Motor neuron (in vitro differentiated cells): ENCODE measurements around the gene ATP6V0E1. TPM values are rescaled to one million over a fixed set of nuclear protein-coding genes. Genes with fewer than 3 reads are reported as not detected.

Experiments
- ATAC-seq, 8 experiments: fragments of 200-7000 bp; cut with Tn5 transposase; replicated peaks in 6 of 8; 2 replicates each; pipeline ENCODE4 v1.8.0; 2021; ENCODE audit warnings: mild to moderate bottlenecking in 8 of 8, moderate library complexity in 8 of 8
- H3K27ac ChIP-seq, 2 donors: fragments of 250-450 bp; sonication (Bioruptor Pico); 2 replicates each; pipeline ENCODE4 v1.9.0; 2021; ENCODE audit warnings: antibody characterized with exemption in 2 of 2, mild to moderate bottlenecking in 2 of 2, moderate library complexity in 1 of 2
- H3K4me1 ChIP-seq, 2 donors: fragments of 250-450 bp; sonication (Bioruptor Pico); replicated peaks in 1 of 2; 2 replicates each; pipeline ENCODE4 v1.6.1; 2021; ENCODE audit warnings: antibody characterized with exemption in 2 of 2, mild to moderate bottlenecking in 2 of 2, moderate library complexity in 1 of 2
- H3K4me3 ChIP-seq, 5 donors: fragments of 250-450 bp; sonication (Bioruptor Pico); 2 replicates each; pipeline ENCODE4 v1.9.0; 2021; ENCODE audit warnings: antibody characterized with exemption in 5 of 5, mild to moderate bottlenecking in 5 of 5, moderate library complexity in 4 of 5
- WGBS, 10 experiments: fragments of 450-650 bp; shearing (Covaris generic); methylation state at CpG; one replicate each; pipeline ENCODE4 v1.0.0; 2022; 5-methylcytosine and 5-hydroxymethylcytosine counted together
- in situ Hi-C, 9 experiments: fragments of 400-800 bp; cut with MboI; loops; one replicate each; pipeline ENCODE4 v1.15.0; 2021; ENCODE audit warnings: low sequenced_read_pairs in 9 of 9, low pct_unique_long_range_greater_than_20kb in 2 of 9; ENCODE audit not compliant: unreplicated experiment in 9 of 9
- total RNA-seq, 8 experiments: library from RNA; unstranded; fragments of 300-600 nt; gene quantifications; 2 replicates each; pipeline versions ENCODE4 v1.2.3 to v1.2.4, GENCODE V29; 2022

ATP6V0E1 gene
- total RNA-seq, 8 experiments from 2014 or later, result 34.5 to 352 (median 65.6) TPM

DNA sequence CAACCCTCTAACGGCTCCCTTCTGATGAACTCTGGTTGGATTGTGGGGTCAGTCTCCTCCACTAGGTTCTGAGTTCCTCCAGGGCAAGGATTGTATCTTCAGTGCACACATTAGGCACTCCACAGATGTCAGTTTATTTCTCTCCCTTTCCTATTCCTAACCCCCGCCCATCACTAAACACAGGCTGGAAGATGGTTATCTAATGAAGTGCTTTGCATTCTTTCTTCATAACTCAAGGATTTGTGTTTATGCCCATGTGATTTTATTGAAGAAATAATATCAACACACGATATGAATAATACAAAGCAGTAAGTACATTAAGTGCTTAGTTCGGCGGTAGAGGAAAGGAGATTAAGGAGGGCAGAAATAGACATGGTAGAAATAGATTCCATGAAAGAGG lies 68.2 kb downstream of the ATP6V0E1 start:
- H3K27ac ChIP-seq, result no peak overlapping the region
- in situ Hi-C loops, result no loop called here
- WGBS, 10 experiments, result 41 to 88% (median 70%) methylated on average over 1 to 5 of the region's 5 CpGs; no CpG with 5 or more reads in 1 of the 10 experiments
- H3K4me1 ChIP-seq, result no peaks in the 10 kb centered on the region
- H3K4me3 ChIP-seq, result no peak overlapping the region
- ATAC-seq, result peak in 1 of 8 experiments; percentile 5

DNA sequence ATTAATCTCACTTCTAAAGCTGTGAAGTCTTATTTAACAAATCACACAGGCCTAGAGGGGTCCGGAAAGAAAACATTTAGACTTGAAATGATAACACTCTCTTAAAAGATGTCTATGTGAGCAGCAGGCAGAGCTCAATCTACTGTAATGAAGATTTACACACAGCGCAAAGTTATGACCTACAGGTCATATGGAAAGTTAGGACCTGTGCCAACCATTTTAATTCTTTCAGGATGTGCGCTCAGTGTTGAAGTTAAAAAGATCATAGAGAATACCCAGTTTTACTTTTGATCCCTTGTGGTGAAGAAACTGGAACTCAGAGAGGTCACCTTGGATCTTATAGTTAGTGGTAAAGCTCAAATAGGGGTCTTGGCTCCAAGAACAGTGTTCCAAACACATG lies 69.5 kb downstream of the ATP6V0E1 start:
- Histone ChIP-seq H3K4me1 (peaks cover 0 to 2% of the 10 kb centered on the region in 2 donors), H3K27ac (no peak overlapping the region), H3K4me3 (no peak overlapping the region)
- ATAC-seq, result no peak
- WGBS, 10 experiments, result 51 to 100% (median 80%) methylated on average over 1 to 3 of the region's 3 CpGs; no CpG with 5 or more reads in 1 of the 10 experiments
- in situ Hi-C loops, result no loop called here

DNA sequence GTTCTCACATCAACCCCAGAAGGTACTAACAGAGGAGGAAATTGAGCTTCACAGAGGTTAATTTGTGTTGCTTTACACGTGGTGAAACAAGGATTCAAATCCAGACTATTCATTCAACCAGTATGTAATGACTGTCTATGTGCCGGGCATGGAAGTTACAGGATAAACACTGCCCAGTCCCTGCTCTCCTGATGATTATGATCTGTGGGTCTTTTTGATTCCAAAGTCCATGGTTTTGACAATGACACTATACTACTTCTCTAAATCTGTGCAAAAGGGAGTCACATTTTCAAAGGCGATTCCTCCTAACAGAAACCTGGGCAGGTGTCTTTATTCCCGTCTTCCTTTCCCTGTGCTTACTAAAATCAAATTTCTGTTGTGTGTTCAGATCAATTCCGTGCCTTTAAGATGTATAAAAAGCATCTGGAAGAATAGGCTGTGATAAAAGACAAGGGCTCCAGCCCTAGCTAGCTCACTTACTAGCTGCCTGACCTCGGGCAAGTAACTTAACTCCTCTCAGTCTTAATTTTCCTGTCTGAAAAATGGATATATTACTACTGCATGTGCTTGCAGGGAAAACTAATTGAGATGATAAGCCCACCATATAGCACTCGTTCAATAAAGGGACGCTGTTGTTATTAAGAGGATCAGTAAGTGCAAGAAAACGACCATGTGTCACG lies 71.6 kb downstream of the ATP6V0E1 start:
- peak overlapping the region; percentile 88 to 98 (median 93) for H3K4me3 ChIP-seq
- in situ Hi-C loops, result no loop called here
- 9 to 100% (median 26%) methylated on average over 1 to 10 of the region's 10 CpGs for WGBS, 10 experiments
- peaks cover 0 to 7% of the 10 kb centered on the region in 2 donors for H3K4me1 ChIP-seq
- no peak overlapping the region for H3K27ac ChIP-seq
- no peak for ATAC-seq

DNA sequence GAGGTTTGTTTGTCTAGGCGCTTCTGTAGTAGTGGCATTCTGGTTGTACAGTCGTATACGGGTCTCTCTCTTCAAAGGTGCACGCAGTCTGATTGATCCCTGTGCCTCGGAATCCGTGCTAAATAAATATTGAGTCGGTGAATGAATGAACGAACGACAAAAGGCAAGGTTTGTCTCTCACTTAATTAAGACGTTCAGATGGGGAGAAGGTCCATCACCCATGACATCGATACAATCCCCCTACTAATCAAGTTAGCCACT lies 72.1 kb downstream of the ATP6V0E1 start:
- WGBS, 10 experiments, result 0 to 5% (median 0%) methylated on average over 2 to 11 of the region's 11 CpGs; no CpG with 5 or more reads in 2 of the 10 experiments
- in situ Hi-C loops, result no loop called here
- Histone ChIP-seq H3K27ac (no peak overlapping the region), H3K4me1 (peaks cover 0 to 7% of the 10 kb centered on the region in 2 donors), H3K4me3 (peak overlapping the region; percentile 88 to 98 (median 93))
- ATAC-seq, result no peak

DNA sequence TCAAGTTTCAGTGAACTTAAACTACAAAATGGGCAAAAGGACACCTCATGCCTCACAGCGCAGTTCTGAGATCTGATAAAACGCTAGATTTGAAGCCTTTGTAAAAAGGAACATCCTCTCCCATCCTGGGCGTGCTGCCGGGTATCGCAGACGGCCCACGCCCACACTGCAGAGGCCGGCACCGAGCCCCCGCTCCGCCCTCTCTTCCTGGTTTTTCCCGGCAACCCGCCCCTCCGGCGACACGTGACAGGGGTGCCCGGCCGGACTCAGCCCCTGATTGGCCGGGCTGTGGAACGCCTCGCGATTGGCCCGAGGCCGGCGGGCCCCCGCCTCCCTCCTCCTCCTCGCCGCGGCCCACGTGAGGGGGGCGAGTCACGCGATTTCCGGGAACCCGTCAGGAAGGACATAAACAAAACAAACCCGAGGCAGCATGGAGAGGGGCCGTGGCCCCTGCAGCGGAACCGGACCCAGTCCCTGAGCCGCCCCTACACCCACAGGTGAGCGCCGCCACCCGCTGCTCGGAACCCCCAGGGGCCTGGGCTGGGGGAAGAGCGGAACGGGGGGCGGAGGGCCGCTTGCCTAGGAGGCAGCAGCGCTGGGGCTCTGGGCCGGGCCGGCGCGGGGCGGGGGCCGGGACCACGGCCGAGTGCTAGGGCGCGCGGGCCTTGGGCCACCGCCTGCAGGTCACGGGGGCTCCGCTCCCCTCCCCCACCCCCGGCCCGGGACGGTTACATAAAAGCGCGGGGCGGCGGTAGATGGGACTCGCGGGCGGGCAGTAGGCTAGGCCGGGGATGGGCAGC lies 72.6 kb downstream of the ATP6V0E1 start, which contains the start of gene CREBRF:
TSS of gene CREBRF (plus strand) at position 370 of the 800 bp plus-strand sequence. CDS start 24,424 bp downstream, outside the sequence.
- ATAC-seq, result peak; percentile 56 to 75 (median 72)
- in situ Hi-C loops, result no loop called here
- Histone ChIP-seq H3K27ac (peak within 1 kb of the TSS; percentile 73 to 85), H3K4me1 (peaks cover 0 to 7% of the 10 kb centered on the region in 2 donors), H3K4me3 (peak within 1 kb of the TSS; percentile 88 to 98 (median 93))
- 0 to 7% (median 0%) methylated on average over 2 to 8 of the region's 74 CpGs; no CpG with 5 or more reads in 5 of the 10 experiments for WGBS, 10 experiments

DNA sequence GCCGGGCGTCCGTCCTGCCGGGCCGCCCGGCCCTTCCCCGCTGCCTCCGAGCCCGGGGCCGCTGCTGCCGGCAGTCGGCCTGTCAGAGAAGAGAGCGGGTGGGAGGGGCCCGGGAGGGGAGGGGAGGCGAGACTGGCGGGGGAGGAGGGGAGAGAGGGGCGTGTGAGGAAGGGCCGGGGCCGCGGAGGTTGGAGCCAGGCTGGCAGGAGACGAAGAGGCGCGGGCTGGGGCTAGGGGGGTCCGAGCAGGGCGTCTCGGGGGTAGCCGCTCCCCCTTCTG lies 73.2 kb downstream of the ATP6V0E1 start:
- H3K27ac ChIP-seq, result peak overlapping the region; percentile 73 to 85

DNA sequence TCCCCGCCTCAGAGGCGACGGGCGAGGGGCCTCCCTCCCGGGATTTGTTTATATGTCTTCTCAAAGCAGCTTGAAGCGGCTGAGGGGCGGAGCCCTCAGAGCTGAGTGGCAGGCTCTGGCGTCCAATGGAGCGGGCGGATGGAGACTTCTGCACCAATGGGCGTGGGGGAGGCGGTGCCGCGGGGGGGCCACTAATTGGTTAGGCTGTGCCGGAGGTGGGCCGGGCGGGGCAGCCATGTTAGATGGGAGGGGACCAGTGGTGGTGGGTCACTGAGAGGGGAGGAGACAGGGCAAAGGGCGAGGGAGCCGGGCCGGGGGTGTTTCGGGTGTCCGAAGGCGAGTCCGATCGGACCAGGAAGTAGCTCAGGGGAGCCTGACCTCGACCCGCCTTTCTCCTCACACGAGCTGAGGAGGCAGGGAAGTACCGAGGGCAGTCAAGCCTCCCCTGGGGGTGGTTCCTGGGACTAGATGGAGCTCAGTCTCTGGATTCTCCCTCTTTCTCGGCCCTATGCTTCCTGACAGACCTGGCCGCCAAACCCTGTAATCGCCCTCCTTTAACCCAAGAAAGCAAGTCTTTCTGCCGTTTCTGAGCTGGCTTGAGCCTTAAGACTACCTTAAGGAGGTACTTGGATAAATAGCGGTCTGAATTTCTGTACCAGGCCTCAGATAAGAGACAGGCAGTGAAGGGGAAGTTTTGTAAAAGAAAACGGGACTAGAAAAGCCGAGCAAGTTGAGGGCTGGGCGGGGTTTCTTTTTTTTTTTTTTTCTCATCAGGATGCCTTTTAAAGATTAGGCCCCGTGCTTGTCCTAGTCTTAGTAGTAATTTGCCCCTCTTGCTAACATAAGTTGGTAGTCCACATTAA lies 73.7 kb downstream of the ATP6V0E1 start:
- ATAC-seq, result peak; percentile 83 to 91 (median 88)
- in situ Hi-C loops, result no loop called here

More for the DNA sequence above, 73.2 kb downstream of the ATP6V0E1 start:
- no CpG with 5 or more reads among the region's 27 CpGs for WGBS, 10 experiments
- peak in 4 of 8 experiments; percentile 34 to 58 (median 50) for ATAC-seq
- peaks cover 0 to 7% of the 10 kb centered on the region in 2 donors for H3K4me1 ChIP-seq
- in situ Hi-C loops, result no loop called here
- peak overlapping the region; percentile 88 to 98 (median 93) for H3K4me3 ChIP-seq

DNA sequence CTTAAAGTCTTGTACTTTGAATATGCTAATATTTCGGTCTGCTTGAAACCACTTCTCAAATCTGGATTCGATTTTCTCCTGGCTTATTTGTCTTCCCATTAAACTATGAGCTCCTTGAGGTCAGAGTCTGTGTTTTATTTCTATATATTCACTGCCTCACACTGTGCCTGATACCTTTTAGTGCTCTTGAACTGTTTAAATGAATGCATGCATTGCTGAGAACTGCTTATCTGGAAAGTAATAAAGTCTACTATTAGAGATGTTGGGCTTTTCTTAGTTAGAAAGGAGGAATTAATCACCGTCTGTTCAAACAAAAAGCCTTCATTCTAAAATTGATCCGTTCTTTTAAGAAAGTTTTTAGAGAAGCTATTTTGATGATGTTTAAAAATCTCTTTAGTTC lies 78.6 kb downstream of the ATP6V0E1 start:
- ATAC-seq, result no peak
- Histone ChIP-seq H3K4me1 (peaks cover 0 to 7% of the 10 kb centered on the region in 2 donors), H3K27ac (no peak overlapping the region), H3K4me3 (no peak overlapping the region)
- WGBS, 10 experiments, result 63 to 93% (median 74%) methylated on average over 2 to 4 of the region's 4 CpGs
- in situ Hi-C loops, result no loop called here

More for the DNA sequence above, 73.7 kb downstream of the ATP6V0E1 start:
- Histone ChIP-seq H3K27ac (peak overlapping the region; percentile 73 to 85), H3K4me1 (peaks cover 0 to 7% of the 10 kb centered on the region in 2 donors), H3K4me3 (peak overlapping the region; percentile 88 to 98 (median 93))
- WGBS, 10 experiments, result 0 to 7% (median 0%) methylated on average over 1 to 10 of the region's 38 CpGs; no CpG with 5 or more reads in 2 of the 10 experiments

DNA sequence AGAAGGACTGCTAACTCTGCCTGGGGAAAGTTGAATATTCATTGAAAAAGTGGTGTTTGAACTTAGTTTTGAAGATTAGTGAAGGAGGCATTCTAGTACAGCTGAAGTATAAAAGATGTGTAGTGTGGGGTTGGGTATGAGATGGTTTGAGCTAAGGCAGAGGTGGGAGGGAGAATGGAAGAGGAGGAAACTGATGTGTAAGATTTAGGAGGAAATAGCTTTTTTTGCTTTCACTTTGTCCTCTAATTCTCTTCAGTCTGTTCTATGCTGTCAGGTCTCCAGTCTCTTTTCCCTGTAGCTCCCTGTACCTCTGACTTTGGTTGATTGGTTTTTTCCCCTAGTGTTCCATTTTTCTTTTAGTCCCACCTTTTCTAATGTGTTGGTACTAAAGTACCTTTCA lies 81.6 kb downstream of the ATP6V0E1 start:
- in situ Hi-C loops, result no loop called here
- Histone ChIP-seq H3K4me1 (no peaks in the 10 kb centered on the region), H3K27ac (no peak overlapping the region), H3K4me3 (no peak overlapping the region)
- no peak for ATAC-seq

DNA sequence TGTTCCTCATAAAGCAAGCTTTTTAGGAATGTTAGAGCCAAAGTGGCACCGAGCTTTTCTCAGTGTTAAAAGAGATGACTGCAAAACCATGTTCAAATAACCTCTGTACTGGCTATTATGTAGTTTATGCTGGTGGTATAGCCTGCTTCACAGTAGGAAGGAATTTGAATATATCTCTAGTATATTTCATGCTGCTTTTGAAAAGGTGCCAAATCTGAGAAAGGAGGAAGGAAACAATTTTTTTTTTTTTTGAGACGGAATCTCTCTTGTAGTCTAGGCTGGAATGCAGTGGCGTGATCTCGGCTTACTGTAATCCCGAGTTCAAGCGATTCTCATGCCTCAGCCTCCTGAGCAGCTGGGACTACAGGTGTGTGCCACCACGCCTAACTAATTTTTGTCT lies 86.1 kb downstream of the ATP6V0E1 start:
- ATAC-seq, result no peak
- WGBS, 10 experiments, result 67 to 100% (median 96%) methylated on average over 1 to 7 of the region's 7 CpGs; no CpG with 5 or more reads in 2 of the 10 experiments

DNA sequence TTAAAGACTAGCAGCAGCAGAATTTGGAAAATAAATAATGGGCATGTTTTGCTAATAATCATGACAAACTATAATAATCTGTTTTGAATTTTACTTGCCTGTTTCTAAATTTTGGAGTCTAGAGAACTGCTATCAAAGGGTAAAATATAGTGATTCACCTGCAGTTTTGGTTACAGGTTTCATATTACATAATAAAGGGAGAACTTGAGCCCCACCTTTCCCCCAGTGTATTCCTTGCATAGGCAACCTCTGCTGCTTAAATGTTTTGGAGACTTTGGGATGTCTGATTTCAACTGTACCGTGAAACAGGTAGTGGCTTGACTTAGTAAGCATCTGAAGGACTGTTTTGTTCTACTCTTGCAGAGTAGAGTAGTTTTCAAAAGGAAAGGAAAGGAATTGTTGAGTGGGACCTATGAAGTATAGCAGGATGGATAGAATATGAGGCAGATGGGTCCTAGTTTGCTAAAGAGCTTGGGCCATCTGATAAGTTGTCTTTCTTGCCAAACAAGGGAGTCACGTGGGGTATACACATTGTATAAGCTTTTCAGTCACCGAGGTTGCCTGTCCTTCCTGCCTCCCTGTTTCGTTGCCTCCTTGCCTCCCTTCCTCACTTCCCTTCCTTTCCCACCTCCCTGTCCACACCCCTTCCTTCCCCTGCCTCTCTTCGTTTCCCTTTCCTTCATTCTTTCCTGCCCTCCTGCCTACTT lies 91.7 kb downstream of the ATP6V0E1 start:
- WGBS, 10 experiments, result 76 to 100% (median 86%) methylated on average over 4 to 5 of the region's 5 CpGs; no CpG with 5 or more reads in 2 of the 10 experiments
- ATAC-seq, result no peak
- in situ Hi-C loops, result no loop called here
- Histone ChIP-seq H3K4me3 (no peak overlapping the region), H3K27ac (no peak overlapping the region), H3K4me1 (no peaks in the 10 kb centered on the region)

More for the DNA sequence above, 86.1 kb downstream of the ATP6V0E1 start:
- no peak overlapping the region for H3K4me3 ChIP-seq
- in situ Hi-C loops, result no loop called here
- no peaks in the 10 kb centered on the region for H3K4me1 ChIP-seq
- no peak overlapping the region for H3K27ac ChIP-seq

DNA sequence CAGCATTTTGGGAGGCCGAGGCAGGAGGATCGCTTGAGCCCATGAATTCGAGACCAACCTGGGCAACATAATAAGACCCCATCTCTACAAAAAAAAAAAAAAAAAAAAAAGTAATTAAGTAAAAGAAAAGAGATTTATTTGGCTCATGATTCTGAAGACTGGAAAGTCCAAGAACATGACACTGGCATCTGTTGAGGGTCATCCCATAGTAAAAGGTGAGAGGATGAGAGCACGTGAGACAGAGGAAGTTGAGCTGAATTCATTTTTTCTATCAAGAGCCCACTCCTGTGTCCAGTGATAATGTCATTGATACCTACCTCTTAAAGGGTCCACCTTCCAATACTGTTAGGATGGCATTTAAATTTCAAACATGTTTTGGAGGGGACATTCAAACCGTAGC lies 92.4 kb downstream of the ATP6V0E1 start:
- in situ Hi-C loops, result no loop called here
- WGBS, 10 experiments, result 68 to 100% (median 85%) methylated on average over 1 to 5 of the region's 5 CpGs
- no peaks in the 10 kb centered on the region for H3K4me1 ChIP-seq
- ATAC-seq, result no peak
- no peak overlapping the region for H3K27ac ChIP-seq
- H3K4me3 ChIP-seq, result no peak overlapping the region
